ENCODE results near the gene MAGEB17. TPM values are rescaled to one million over a fixed set of nuclear protein-coding genes. Genes with fewer than 3 reads are reported as not detected.
"Not testable (repeated sequence)": the region's sequence is repeated elsewhere in the genome, so short reads cannot be mapped to it uniquely, and the experiment has no call there.

Gene MAGEB17
- polyA plus RNA-seq, 1 experiment = not detected

GRCh38 chrX:16142246-16142558 lies 25.1 kb upstream of the MAGEB17 start:
- DNase-seq (ENCODE audit: low read depth) = no peak
- Histone ChIP-seq H3K36me3 (ENCODE audit: control insufficient read depth, insufficient read depth, low read length) (no peaks in the 10 kb centered on the region), H3K4me3 (ENCODE audit: low read depth, low read length) (no peak overlapping the region), H3K27me3 (ENCODE audit: control insufficient read depth, insufficient read depth, low read length) (no peaks in the 10 kb centered on the region)
- TF ChIP-seq, protein P1, sequence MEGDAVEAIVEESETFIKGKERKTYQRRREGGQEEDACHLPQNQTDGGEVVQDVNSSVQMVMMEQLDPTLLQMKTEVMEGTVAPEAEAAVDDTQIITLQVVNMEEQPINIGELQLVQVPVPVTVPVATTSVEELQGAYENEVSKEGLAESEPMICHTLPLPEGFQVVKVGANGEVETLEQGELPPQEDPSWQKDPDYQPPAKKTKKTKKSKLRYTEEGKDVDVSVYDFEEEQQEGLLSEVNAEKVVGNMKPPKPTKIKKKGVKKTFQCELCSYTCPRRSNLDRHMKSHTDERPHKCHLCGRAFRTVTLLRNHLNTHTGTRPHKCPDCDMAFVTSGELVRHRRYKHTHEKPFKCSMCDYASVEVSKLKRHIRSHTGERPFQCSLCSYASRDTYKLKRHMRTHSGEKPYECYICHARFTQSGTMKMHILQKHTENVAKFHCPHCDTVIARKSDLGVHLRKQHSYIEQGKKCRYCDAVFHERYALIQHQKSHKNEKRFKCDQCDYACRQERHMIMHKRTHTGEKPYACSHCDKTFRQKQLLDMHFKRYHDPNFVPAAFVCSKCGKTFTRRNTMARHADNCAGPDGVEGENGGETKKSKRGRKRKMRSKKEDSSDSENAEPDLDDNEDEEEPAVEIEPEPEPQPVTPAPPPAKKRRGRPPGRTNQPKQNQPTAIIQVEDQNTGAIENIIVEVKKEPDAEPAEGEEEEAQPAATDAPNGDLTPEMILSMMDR (IDR thresholded peaks at IDR 0.05; ENCODE audit: insufficient read depth, low read depth, low read length) = no peak
- ChIA-PET POLR2A (no interaction called here), CTCF (no interaction called here)

GRCh38 chrX:16143968-16144367 lies 23.3 kb upstream of the MAGEB17 start:
- CTCF ChIA-PET = interaction anchor here (1.5 kb wide), 1 partner anchor 9 kb away, joined by 4 read pairs; no protein-coding TSS in a partner anchor
- DNase-seq (ENCODE audit: low read depth) = no peak

DNA sequence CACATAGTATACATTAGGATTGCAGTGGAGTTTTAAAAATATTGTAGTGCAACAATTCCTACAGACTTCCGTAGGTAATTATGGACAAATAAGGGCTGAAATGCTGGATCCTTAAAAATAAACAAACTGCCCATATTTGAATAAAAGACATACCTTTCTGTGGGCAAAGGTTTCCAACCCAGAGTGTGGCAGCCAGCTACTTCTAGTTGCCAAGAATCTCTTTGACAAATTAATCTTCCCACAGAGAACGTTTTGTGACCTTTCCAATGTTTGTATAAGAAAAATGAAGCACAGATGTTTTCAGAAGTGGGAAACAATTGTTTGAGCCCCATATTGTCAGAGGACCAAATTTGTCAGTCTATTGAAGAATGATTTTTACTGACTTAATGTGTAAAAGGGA lies 22.9 kb upstream of the MAGEB17 start:
- CTCF ChIA-PET = interaction anchor here (1.5 kb wide), 1 partner anchor 9 kb away, joined by 4 read pairs; no protein-coding TSS in a partner anchor
- Histone ChIP-seq H3K4me3 (ENCODE audit: low read depth, low read length) (no peak overlapping the region), H3K36me3 (ENCODE audit: control insufficient read depth, insufficient read depth, low read length) (no peaks in the 10 kb centered on the region), H3K27me3 (ENCODE audit: control insufficient read depth, insufficient read depth, low read length) (no peaks in the 10 kb centered on the region)
- no peak for DNase-seq (ENCODE audit: low read depth)
- TF ChIP-seq, protein P1 (IDR thresholded peaks at IDR 0.05; ENCODE audit: insufficient read depth, low read depth, low read length) = no peak
- POLR2A ChIA-PET = no interaction called here

More at GRCh38 chrX:16143968-16144367, 23.3 kb upstream of the MAGEB17 start:
- POLR2A ChIA-PET = no interaction called here
- TF ChIP-seq, protein P1 (IDR thresholded peaks at IDR 0.05; ENCODE audit: insufficient read depth, low read depth, low read length) = no peak
- Histone ChIP-seq H3K4me3 (ENCODE audit: low read depth, low read length) (no peak overlapping the region), H3K36me3 (ENCODE audit: control insufficient read depth, insufficient read depth, low read length) (no peaks in the 10 kb centered on the region), H3K27me3 (ENCODE audit: control insufficient read depth, insufficient read depth, low read length) (no peaks in the 10 kb centered on the region)

- CTCF ChIA-PET = interaction anchor here (1.5 kb wide), 1 partner anchor 10 kb away, joined by 4 read pairs; no protein-coding TSS in a partner anchor
- H3K4me3 ChIP-seq (ENCODE audit: low read depth, low read length); H3K27me3 ChIP-seq (ENCODE audit: control insufficient read depth, insufficient read depth, low read length); DNase-seq (ENCODE audit: low read depth); H3K36me3 ChIP-seq (ENCODE audit: control insufficient read depth, insufficient read depth, low read length); POLR2A ChIA-PET: not testable (repeated sequence)
Measured at GRCh38 chrX:16145093-16145492, 22.2 kb upstream of the MAGEB17 start.

DNA sequence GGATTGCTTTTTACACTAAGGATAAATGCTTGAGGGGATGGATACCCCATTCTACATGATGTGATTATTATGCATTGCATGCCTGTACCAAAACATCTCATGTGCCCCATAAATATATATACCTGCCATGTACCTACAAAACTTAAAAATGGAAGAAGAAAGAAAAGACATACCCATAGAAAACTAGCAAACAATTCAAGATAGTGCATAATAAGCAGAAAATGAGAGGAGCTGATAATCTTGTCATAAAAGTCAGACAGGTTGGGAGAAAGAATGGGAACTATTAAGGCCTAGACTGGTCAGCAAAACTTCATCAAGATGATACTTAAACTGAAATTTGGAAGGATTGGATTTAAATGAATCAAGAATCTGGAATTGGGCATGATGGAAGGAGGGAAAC lies 21.6 kb upstream of the MAGEB17 start:
- TF ChIP-seq, protein P1 (IDR thresholded peaks at IDR 0.05; ENCODE audit: insufficient read depth, low read depth, low read length) = no peak
- CTCF ChIA-PET = no interaction called here
- Histone ChIP-seq H3K27me3 (ENCODE audit: control insufficient read depth, insufficient read depth, low read length) (no peaks in the 10 kb centered on the region), H3K4me3 (ENCODE audit: low read depth, low read length) (no peak overlapping the region), H3K36me3 (ENCODE audit: control insufficient read depth, insufficient read depth, low read length) (no peaks in the 10 kb centered on the region)
- POLR2A ChIA-PET = no interaction called here
- DNase-seq (ENCODE audit: low read depth) = no peak

DNA sequence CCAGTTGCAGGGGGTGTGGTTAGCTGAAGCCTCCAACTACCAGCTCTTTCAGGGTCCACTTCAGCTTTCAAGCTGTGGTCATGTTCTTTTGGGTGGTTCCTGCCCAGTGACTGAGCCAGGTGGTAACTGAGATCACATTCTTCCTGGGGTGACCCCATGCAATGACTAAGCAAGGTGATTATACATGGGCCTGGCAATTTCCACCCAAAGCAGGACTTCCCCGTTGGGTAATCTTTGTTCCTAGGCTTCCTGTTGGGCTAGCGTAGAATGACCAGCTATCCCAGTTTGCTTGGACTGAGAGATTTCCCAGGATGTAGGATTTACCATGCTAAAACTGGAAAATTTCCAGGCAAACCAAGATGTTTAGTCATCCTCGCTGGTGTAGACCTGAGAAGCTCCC lies 18.4 kb upstream of the MAGEB17 start:
- TF ChIP-seq, protein P1 (IDR thresholded peaks at IDR 0.05; ENCODE audit: insufficient read depth, low read depth, low read length) = no peak
- CTCF ChIA-PET = no interaction called here
- no peak for DNase-seq (ENCODE audit: low read depth)
- Histone ChIP-seq H3K36me3 (ENCODE audit: control insufficient read depth, insufficient read depth, low read length) (no peaks in the 10 kb centered on the region), H3K4me3 (ENCODE audit: low read depth, low read length) (no peak overlapping the region), H3K27me3 (ENCODE audit: control insufficient read depth, insufficient read depth, low read length) (no peaks in the 10 kb centered on the region)
- POLR2A ChIA-PET = no interaction called here
